HepG2 (cell line): ENCODE results near the gene GFER. TPM values are rescaled to one million over a fixed set of nuclear protein-coding genes. Genes with fewer than 3 reads are reported as not detected.

Source experiments
- ATF3 ChIP-seq: sonication (generic); formaldehyde crosslinking; IDR thresholded peaks from 2 replicates; pipeline ENCODE4 v1.4.0; 2020; ENCODE audit warnings: missing genetic modification reagents
- CEBPG ChIP-seq: IDR thresholded peaks from 2 replicates; pipeline ENCODE4 v1.6.1; 2016
- CHD4 ChIP-seq: fragments of 200-600 bp; sonication (generic); IDR thresholded peaks from 2 replicates; pipeline ENCODE4 v1.7.0; 2017; ENCODE audit warnings: mild to moderate bottlenecking, low read length, borderline replicate concordance
- HMGA1 ChIP-seq: sonication (generic); formaldehyde crosslinking; conservative IDR thresholded peaks from 2 replicates; pipeline ENCODE4 v1.4.0; 2020; ENCODE audit warnings: missing genetic modification reagents
- KIAA2018 ChIP-seq: sonication (generic); formaldehyde crosslinking; IDR thresholded peaks from 2 replicates; pipeline ENCODE4 v1.5.0; 2020; ENCODE audit warnings: mild to moderate bottlenecking, missing genetic modification reagents, borderline replicate concordance
- MAZ ChIP-seq, 2 experiments: sonication (generic) in 1 of 2; formaldehyde crosslinking in 1 of 2; IDR thresholded peaks; 2 replicates each; pipeline versions ENCODE4 v1.5.0 to v1.6.1; 2012 to 2020; ENCODE audit warnings: low read depth in 2 of 2, mild to moderate bottlenecking in 2 of 2, borderline replicate concordance in 1 of 2, improper control_type of control experiment in 1 of 2, low read length in 1 of 2, missing genetic modification reagents in 1 of 2, moderate library complexity in 1 of 2
- MIER3 ChIP-seq: IDR thresholded peaks from 2 replicates; pipeline ENCODE4 v1.6.1; 2016; ENCODE audit warnings: missing compliant biosample characterization, borderline replicate concordance
- SIX1 ChIP-seq: sonication (generic); formaldehyde crosslinking; IDR thresholded peaks from 2 replicates; pipeline ENCODE4 v1.4.0; 2020; ENCODE audit warnings: missing genetic modification reagents, borderline replicate concordance
- SMYD3 ChIP-seq: sonication (generic); formaldehyde crosslinking; IDR thresholded peaks from 2 replicates; pipeline ENCODE4 v1.8.1; 2023; ENCODE audit warnings: mild to moderate bottlenecking, missing genetic modification reagents
- TIGD3 ChIP-seq: sonication (generic); formaldehyde crosslinking; IDR thresholded peaks from 2 replicates; pipeline ENCODE4 v1.5.1; 2020; ENCODE audit warnings: mild to moderate bottlenecking, missing genetic modification reagents, borderline replicate concordance
- ZC3H4 ChIP-seq: sonication (generic); formaldehyde crosslinking; IDR thresholded peaks from 2 replicates; pipeline ENCODE4 v1.4.0; 2020; ENCODE audit warnings: missing genetic modification reagents, borderline replicate concordance
- ZFY ChIP-seq: sonication (generic); formaldehyde crosslinking; IDR thresholded peaks from 2 replicates; pipeline ENCODE4 v1.4.0; 2020; ENCODE audit warnings: missing genetic modification reagents
- ZNF260 ChIP-seq: sonication (generic); formaldehyde crosslinking; IDR thresholded peaks from 2 replicates; pipeline ENCODE4 v1.4.0; 2020; ENCODE audit warnings: missing genetic modification reagents, low read depth, mild to moderate bottlenecking, borderline replicate concordance
- ZNF264 ChIP-seq: sonication (generic); formaldehyde crosslinking; IDR thresholded peaks from 2 replicates; pipeline ENCODE4 v1.4.0; 2020; ENCODE audit warnings: missing genetic modification reagents
- ZNF317 ChIP-seq: sonication (generic); formaldehyde crosslinking; IDR thresholded peaks from 2 replicates; pipeline ENCODE4 v1.5.0; 2020; ENCODE audit warnings: mild to moderate bottlenecking, missing genetic modification reagents
- ZNF343 ChIP-seq: sonication (generic); formaldehyde crosslinking; IDR thresholded peaks from 2 replicates; pipeline ENCODE4 v1.4.0; 2020; ENCODE audit warnings: mild to moderate bottlenecking, missing genetic modification reagents
- ZNF350 ChIP-seq: sonication (generic); formaldehyde crosslinking; IDR thresholded peaks from 2 replicates; pipeline ENCODE4 v1.4.0; 2020; ENCODE audit warnings: mild to moderate bottlenecking, low read depth, missing genetic modification reagents, borderline replicate concordance
- ZNF382 ChIP-seq: sonication (generic); formaldehyde crosslinking; IDR thresholded peaks from 2 replicates; pipeline ENCODE4 v1.5.0; 2020; ENCODE audit warnings: missing genetic modification reagents, mild to moderate bottlenecking, borderline replicate concordance
- ZNF672 ChIP-seq: sonication (generic); formaldehyde crosslinking; IDR thresholded peaks from 2 replicates; pipeline ENCODE4 v1.8.1; 2022; ENCODE audit warnings: missing genetic modification reagents
- ZNF777 ChIP-seq: sonication (generic); formaldehyde crosslinking; IDR thresholded peaks from 2 replicates; pipeline ENCODE4 v1.4.0; 2020; ENCODE audit warnings: missing genetic modification reagents
- polyA plus RNA-seq, 8 experiments: library from polyadenylated mRNA; depleted of rRNA in 3 of 8; stranded (reverse) in 7 of 8; unstranded in 1 of 8; fragments of >200 nt; fragmentation: Illumina TruSeq in 4 of 8; extraction: Trizol in 4 of 8; gene quantifications; 2 replicates each; pipeline versions ENCODE4 v1.2.1 to v1.2.3, GENCODE V29; 2011 to 2016; ENCODE audit warnings: low read depth in 4 of 8, missing spikeins in 1 of 8, mixed read lengths in 1 of 8; ENCODE audit not compliant: insufficient read depth in 1 of 8
- total RNA-seq, 5 experiments: library from RNA; depleted of rRNA; stranded (reverse); fragments of >200 nt; fragmentation: Illumina TruSeq; extraction: Trizol; gene quantifications; 2 replicates each; pipeline ENCODE4 v1.2.3, GENCODE V29; 2016; ENCODE audit warnings: low read depth in 1 of 5

The GFER gene
- total and polyA plus RNA-seq, 2 of the 13 experiments (the other 11 are each of a cell fraction or from before 2014, with no cell fraction given), result 28.6 to 71.7 TPM

- no peak for TF ChIP-seq ZC3H4 (CRISPR knock-in tag)
- peak; percentile 91 for TF ChIP-seq ZFY
- no peak for TF ChIP-seq HMGA1 (CRISPR knock-in tag)
- no peak for TF ChIP-seq ZNF317 (CRISPR knock-in tag)
- peak; percentile 4; the same call in 1 of the 2 replicates for TF ChIP-seq CEBPG (CRISPR knock-in tag)
- TF ChIP-seq ZNF260 (CRISPR knock-in tag), result no peak
- TF ChIP-seq KIAA2018 (CRISPR knock-in tag), result no peak
- no peak for TF ChIP-seq ZNF382 (CRISPR knock-in tag)
- no peak for TF ChIP-seq CHD4
- peak; percentile 83 for TF ChIP-seq ZNF777
- TF ChIP-seq ZNF672 (CRISPR knock-in tag), result 0 out of 2 replicates have a peak, but pooled peaks have one; percentile 61
- TF ChIP-seq MAZ (IDR thresholded peaks at IDR 0.05; ENCODE audit: borderline replicate concordance, low read depth, low read length), result peak; percentile 76; the same call in 1 of the 2 replicates
- TF ChIP-seq MAZ (CRISPR knock-in tag; IDR thresholded peaks at IDR 0.05; ENCODE audit: low read depth), result peak; percentile 85
- no peak for TF ChIP-seq SIX1 (CRISPR knock-in tag)
- no peak for TF ChIP-seq MIER3 (CRISPR knock-in tag)
- TF ChIP-seq ATF3 (CRISPR knock-in tag), result no peak
- no peak for TF ChIP-seq ZNF343 (CRISPR knock-in tag)
- no peak; the same call in 1 of the 2 replicates for TF ChIP-seq ZNF350 (CRISPR knock-in tag)
- TF ChIP-seq SMYD3 (CRISPR knock-in tag), result no peak
- TF ChIP-seq TIGD3 (CRISPR knock-in tag), result no peak
- TF ChIP-seq ZNF264 (CRISPR knock-in tag), result peak; percentile 25; the same call in 1 of the 2 replicates
These were observed at the start of gene GFER (continued) for GRCh38 chr16:1983544-1984346.
